ENCODE results near the gene CHD5. TPM values are rescaled to one million over a fixed set of nuclear protein-coding genes. Genes with fewer than 3 reads are reported as not detected.

The CHD5 gene
- total RNA-seq, 1 experiment from 2014 or later, result 1.6 TPM

DNA sequence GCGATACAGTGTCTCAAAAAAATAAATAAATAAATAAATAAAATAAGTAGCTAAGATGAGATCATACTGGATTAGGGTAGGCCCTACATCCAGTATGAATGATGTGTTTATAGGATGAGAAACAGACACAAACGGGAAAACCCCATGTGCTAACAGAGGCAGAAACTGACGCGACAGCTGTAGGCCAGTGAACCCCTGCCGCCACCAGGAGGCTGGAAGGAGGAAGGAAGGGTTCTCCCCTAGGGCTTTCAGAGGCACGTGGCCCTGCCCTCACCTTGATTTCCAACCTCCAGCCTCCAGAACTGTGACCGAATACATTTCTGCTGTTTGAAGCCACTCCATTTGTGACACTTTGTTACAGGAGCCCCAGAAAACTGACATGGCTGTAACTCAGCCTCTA is 38.5 kb downstream of the CHD5 start:
- no peak overlapping the region for H2BK120ac ChIP-seq (ENCODE audit: low read depth, low read length, poor library complexity, severe bottlenecking)
- H3K9me3 ChIP-seq (ENCODE audit: control insufficient read depth, low read depth, low read length), result no peaks in the 10 kb centered on the region
- H3K4me1 ChIP-seq (ENCODE audit: insufficient read depth, low read length), result no peaks in the 10 kb centered on the region
- no peaks in the 10 kb centered on the region for H3K23me2 ChIP-seq (ENCODE audit: insufficient read length, low read depth, low read length, poor library complexity, severe bottlenecking)
- DNase-seq, result peak; percentile 62
- no peak overlapping the region for H3K23ac ChIP-seq (ENCODE audit: insufficient read length, low read depth, low read length)
- Mint-ChIP-seq H3K4me3 (no peak overlapping the region), H3K27me3 (ENCODE audit: low read depth) (peaks cover 26% of the 10 kb centered on the region), H3K4me1 (peaks cover 0 to 9% of the 10 kb centered on the region in 2 experiments; a peak in 1 of 4 replicates), H3K27ac (no peak overlapping the region), H3K36me3 (ENCODE audit: insufficient read depth in 1 of 3, low read depth in 3 of 3) (no peaks in the 10 kb centered on the region), H3K9me3 (no peaks in the 10 kb centered on the region)
- no peak overlapping the region for H2AFZ ChIP-seq (ENCODE audit: low read length)
- H2BK15ac ChIP-seq (ENCODE audit: low read depth, low read length), result no peak overlapping the region
- H2BK12ac ChIP-seq (ENCODE audit: insufficient read length, low read depth, low read length), result no peak overlapping the region
- no peak overlapping the region for H4K5ac ChIP-seq (ENCODE audit: insufficient read length, low read depth, low read length)
- H3K14ac ChIP-seq (ENCODE audit: insufficient read depth, low read length), result no peak overlapping the region
- H4K91ac ChIP-seq (ENCODE audit: insufficient read length, low read depth, low read length), result no peak overlapping the region
- no peak overlapping the region for H3K4me2 ChIP-seq (ENCODE audit: insufficient read depth, insufficient read length, low read length)
- no peak overlapping the region for H3K18ac ChIP-seq (ENCODE audit: insufficient read length, low read depth, low read length)
- H3K27me3 ChIP-seq (ENCODE audit: insufficient read depth, low read length), result no peaks in the 10 kb centered on the region
- no peaks in the 10 kb centered on the region for H3K79me2 ChIP-seq (ENCODE audit: insufficient read depth, low read length)
- WGBS (ENCODE audit: extremely low coverage, insufficient read length, low lambda C conversion rate), result no CpG with 5 or more reads among the region's 7 CpGs
- no peak overlapping the region for H2AK5ac ChIP-seq (ENCODE audit: insufficient read length, low read length)
- no peaks in the 10 kb centered on the region for H3K79me1 ChIP-seq (ENCODE audit: insufficient read depth, low read depth, low read length, poor library complexity, severe bottlenecking)
- H3K56ac ChIP-seq (ENCODE audit: insufficient read length, low read depth, low read length), result no peak overlapping the region
- H2BK5ac ChIP-seq (ENCODE audit: insufficient read length, low read length), result no peak overlapping the region
- H4K20me1 ChIP-seq (ENCODE audit: control insufficient read depth, insufficient read depth, insufficient read length), result no peaks in the 10 kb centered on the region
- TF ChIP-seq, protein P1, sequence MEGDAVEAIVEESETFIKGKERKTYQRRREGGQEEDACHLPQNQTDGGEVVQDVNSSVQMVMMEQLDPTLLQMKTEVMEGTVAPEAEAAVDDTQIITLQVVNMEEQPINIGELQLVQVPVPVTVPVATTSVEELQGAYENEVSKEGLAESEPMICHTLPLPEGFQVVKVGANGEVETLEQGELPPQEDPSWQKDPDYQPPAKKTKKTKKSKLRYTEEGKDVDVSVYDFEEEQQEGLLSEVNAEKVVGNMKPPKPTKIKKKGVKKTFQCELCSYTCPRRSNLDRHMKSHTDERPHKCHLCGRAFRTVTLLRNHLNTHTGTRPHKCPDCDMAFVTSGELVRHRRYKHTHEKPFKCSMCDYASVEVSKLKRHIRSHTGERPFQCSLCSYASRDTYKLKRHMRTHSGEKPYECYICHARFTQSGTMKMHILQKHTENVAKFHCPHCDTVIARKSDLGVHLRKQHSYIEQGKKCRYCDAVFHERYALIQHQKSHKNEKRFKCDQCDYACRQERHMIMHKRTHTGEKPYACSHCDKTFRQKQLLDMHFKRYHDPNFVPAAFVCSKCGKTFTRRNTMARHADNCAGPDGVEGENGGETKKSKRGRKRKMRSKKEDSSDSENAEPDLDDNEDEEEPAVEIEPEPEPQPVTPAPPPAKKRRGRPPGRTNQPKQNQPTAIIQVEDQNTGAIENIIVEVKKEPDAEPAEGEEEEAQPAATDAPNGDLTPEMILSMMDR (conservative IDR thresholded peaks at IDR 0.05), result peak; percentile 66
- no peak overlapping the region for H3T11ph ChIP-seq (ENCODE audit: low read length)
- H2BK20ac ChIP-seq (ENCODE audit: low read depth, low read length, poor library complexity, severe bottlenecking), result no peak overlapping the region
- no peak overlapping the region for H3K4ac ChIP-seq (ENCODE audit: low read depth, low read length)
- H4K8ac ChIP-seq (replicated peaks; ENCODE audit: insufficient read length, low read depth, low read length), result no peak overlapping the region
- no peak overlapping the region for H3K27ac ChIP-seq (ENCODE audit: insufficient read length, low read depth, low read length)
- H3K9ac ChIP-seq (ENCODE audit: extremely low read depth, insufficient read length, low read length), result no peak overlapping the region
